Activated CD4-positive, alpha-beta T cell treated with anti-CD3 and anti-CD28 coated beads for 48 hours (primary cell): ENCODE data around the gene RBM18.

Experiments
- DNase-seq: peaks from one replicate; pipeline ENCODE4 v3.0.0-alpha.2; 2020

RBM18 gene

DNA sequence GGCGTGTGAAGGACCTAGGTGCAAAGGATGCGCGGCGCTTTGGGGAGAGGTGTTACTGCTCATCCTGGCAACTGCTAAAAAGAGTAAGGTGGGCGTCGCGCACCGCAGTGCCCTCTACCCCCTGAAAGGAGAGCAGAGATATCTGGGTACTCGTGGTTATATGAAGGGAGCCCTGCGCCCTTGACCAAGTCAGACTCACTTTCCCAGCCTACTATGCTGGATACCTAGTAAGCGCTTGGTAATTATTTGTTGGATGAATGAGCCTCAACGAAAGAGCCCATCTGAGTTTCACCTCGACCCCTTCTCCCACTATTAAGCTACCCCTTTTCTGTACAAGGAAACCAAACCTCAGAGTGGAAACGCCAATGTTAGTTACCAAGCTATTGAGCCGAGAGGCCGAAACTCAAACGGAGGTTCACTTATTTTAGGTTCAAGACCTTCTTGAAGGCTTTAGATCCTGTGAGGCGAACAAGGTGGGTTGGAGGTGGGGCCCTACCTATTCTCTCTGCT lies 43.9 kb downstream of the RBM18 start:
- DNase-seq: no peak

DNA sequence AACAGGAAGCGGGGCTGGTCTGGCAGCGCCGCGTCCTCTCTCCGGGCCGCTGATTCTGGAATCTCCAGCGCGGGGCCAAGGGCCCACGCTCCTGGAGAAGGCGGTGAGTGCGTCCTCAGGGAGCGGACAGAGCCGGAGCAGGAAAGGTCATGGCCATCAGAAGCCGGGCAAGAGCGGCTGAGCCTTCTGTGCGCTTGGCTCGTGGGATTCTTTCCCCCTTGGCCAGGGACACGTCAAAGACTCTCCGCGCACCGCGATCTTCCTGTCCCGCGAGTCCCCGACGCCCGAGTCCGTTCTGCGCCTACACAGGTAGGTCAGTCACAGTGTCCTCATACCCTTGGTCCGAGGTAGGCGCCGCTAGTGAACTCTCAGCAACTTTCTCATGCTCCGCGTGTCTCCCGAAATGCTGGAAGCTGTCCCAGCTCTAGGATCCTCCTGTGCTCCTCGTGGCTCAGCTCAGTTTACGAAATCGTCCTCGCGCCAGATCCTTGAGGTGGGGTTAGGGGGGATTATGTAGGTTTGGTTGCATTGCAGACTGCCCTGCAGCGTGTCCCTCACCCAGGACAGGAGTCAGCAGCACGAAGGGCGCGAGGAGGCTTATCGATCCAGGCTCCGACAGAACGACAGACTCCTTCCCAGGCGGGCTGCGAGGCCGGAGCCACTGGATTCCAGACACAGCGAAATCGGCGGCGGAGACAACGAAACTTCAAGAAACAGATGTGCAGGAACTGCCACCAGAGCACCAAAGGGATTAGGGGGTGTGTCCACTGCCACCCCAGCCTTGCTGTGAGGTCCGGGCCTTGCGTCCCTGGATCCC lies 44.6 kb downstream of the RBM18 start:
- DNase-seq: no peak

DNA sequence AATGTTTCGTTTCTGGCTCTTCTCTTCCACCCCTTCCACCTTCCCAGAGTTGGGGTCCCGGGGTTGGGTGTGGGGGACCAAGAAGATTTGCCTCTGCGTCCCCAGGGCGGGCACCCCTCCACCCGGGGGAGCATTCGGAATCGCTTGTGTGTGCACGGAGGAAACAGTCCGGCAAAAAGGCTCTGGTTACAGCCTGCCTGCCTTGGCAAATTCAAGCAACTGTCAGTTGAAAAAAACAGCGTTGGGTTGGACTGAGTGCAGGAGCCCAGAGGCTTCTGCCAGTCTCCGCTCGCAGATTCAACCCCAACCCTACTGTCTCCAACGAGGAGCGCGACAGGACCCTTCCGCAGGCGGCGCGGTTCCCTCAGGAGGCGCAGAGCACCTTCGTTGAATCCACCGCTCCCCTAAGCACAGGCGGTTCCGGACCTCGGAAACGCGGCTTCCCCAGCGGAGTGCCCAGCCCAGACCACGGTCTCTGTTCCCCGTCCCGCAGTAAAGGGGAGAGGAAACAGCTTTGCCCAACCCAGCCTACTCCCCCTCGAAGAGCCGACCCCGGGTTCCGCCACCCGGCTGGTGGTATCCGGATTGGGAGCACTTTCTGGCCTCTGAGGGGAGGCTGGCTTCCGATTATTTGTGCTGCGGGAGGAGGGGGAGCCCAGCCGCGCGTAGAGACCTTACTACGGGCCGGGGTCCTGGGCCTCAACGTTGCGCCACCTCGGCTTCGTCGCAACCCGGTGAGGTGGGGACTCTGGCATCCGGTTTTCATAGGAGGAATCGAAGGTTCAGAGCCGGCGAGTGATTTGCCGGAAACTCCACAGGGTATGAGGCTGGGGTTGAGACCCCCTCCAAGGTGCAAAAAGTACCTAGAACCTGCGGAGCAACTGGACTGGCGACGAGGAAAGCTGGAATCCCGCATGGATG lies 45.4 kb downstream of the RBM18 start:
- DNase-seq: peak; percentile 23

DNA sequence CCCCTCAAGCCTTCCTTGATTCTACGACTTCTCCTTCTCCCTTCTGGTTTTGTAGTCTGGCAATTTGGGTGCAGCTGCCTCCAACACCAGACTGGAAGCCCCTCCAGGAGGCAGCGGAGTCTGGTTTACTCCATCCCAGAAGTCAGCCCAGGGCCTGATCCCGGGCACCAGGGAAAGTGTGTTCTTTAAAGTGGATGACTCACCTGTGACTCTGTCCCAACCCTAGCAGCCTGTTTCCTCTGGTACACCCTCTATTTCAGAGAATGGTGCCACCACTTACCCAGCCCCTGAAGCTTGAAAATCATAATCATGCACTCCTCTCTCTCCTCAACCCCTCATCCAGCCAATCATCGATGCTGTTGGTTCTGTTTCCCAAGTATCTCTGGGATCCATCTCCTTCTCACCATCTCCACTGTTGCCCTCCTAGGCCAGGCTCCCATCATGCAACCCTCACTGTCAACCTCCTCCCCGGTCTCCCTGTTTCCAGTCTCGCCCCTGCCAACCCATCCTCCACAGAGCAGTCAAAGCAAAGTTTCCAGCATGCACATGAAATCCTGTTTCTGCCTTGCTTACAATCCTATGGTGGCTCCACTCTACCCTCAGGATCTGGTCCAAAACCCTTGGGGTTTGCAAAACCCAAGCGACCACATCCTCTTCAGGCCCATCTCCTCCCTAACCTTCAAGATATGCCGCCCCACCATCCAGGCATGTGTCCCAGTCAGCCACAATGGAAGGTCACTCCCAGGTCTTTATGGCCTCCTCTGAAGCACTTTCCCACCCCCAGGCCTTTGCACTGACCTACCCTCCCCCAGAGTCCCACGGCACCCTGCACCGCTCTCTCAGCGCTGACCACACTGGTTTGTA lies 46.3 kb downstream of the RBM18 start:
- DNase-seq: no peak

DNA sequence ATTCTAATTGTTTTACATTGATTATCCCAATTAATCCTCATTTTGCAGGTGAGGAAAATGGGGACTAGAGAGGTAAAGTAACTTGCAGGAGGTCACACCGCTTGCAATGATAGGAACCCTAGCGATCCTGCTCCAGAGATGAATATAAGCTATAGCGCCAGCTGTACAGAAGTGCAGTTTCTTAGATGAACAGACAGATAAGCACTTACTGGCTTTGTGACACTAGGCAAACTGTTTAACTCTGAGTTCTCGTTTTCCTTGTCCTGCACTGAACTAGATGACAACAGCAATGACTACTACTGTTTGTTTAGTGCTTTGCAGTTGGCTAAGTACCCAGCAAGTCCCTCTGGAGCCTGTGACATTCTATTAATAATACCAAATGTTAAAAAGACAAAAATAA lies 47.0 kb downstream of the RBM18 start:
- no peak for DNase-seq

DNA sequence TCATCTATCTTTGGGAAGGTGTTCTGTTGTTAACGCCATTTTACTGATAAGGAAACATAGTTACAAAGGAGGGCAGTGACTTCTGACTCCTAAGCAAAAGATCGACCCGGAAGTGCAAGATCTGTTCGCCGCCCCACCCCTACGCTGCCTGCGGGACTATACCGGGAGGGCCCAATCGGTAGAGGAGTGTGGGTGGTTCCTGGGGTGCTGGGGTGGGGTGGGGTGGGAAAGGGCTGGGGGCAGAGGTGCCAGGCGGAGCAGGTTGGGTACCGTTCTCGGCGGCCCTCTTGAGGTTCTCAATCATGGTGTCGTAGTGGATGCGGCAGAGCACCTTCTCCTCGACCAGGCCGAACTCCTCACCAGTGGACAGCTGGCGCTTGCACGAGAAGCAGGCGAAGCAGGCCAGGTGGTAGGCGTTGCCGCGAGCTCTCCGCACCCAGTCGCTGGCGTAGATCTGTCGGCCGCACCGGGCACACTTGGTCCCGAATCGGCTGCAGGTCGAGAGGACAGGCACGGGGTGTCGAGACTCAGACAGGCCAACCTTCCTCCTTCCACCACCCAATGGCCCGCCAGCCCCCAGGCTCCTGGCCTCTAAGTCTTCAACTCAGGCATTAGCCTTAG lies 47.7 kb downstream of the RBM18 start:
- no peak for DNase-seq

DNA sequence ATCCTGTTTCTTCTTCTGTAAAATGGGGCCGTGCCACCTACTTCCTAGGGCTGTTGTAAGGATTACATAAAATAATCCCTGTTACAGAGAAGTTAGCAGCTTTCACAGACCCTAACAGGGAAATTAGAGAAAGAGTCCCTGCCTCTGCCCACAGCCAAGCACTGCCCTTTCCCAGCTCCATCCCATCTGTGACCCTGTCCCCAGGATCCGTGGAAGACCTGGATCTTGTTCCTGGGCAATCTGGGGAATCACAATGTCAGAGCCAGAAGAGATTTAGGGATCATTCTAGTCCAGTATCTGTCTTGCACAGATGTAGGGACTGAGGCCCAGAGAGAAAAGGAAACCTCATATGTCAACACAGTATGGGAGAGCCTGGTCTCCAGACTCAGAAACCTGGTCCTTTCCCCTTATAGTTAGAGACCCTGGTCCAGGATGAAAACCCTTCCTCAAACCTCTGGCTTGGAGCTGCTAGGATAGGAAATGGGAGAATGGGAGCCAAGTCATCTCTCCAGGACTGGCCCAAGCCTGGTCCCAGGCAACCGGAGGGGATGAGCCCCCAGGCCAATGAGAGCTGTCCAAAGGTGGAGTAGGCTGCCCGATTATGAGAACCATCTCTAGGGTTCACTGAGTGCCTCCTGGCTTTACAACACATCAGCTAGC lies 48.4 kb downstream of the RBM18 start:
- no peak for DNase-seq

DNA sequence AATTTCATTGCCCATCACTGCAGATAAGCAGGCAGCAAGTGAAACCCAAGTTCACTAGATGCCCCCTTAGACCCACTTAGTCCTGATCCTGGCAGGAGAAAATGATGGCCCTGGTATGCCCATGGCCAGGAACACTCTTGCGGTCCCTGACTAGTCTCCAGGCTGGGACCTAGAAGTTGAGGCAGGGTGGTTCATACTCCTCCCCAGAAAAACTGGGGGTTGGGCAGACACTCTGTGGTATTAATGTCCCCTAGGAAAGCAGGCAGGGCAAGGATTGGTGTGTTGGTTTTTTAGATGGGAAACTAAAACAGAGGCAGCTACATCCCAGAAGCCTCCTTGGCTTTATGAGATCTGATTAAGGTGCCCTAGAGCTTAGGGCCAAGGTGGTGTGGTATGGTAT lies 49.0 kb downstream of the RBM18 start:
- no peak for DNase-seq

DNA sequence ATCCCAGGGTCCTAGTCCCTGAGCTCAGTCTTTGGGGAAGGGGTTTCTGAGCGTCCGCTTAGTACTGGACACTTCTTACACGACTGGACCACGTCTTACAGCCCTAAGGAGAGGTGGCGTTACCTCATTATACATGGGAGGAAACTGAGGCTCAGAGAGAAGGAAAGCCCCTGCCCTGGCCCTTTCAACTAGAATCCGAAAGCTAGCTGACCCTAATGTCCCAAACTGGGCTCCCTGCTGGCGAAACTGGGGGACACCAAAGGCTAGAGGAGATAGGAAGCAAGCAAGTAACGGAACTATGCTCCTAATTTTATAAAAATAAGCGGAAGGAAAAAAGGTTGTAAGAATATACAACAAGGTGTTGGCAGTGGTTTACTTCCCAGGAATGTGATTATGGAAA lies 50.1 kb downstream of the RBM18 start:
- no peak for DNase-seq

DNA sequence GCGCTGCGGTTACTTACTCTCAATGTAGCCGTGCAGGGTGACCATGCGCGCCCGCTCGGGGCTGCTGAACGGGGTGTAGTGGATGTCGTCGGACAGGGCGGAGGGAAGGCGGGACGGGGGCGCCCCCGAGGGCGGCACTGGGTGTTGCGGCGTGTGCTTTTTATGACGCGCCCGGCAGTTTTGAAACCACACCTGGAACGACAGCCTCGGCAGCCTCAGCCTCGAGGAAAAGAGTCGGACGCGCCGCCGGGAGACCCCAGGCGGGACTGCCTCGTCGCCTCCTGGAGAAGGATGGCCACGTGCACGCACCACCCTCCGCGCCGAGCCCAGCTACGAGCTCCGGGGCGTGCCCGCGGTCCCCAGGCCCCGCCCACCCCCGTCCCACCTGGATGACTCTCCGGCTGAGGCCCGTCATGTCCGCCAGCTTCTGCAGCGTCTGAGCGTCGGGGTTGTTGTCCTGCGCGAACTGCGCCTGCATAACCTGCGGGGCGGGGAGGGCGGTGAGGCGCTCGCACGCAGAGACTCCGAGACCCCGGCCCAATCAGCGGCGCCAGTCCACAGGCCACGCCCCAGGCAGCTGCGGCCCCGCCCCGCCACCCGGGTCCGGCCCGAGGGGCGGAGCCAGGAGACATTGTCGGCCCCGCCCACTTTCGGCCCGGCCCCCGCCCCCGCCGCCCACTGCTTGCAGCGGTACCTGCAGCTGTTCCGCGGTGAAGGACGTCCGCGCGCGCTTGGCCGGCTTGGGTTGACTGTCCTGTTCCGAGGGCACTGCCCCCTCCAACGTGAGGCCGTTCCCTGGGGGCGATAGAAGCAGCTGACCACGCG lies 50.8 kb downstream of the RBM18 start:
- DNase-seq: peak; percentile 76

DNA sequence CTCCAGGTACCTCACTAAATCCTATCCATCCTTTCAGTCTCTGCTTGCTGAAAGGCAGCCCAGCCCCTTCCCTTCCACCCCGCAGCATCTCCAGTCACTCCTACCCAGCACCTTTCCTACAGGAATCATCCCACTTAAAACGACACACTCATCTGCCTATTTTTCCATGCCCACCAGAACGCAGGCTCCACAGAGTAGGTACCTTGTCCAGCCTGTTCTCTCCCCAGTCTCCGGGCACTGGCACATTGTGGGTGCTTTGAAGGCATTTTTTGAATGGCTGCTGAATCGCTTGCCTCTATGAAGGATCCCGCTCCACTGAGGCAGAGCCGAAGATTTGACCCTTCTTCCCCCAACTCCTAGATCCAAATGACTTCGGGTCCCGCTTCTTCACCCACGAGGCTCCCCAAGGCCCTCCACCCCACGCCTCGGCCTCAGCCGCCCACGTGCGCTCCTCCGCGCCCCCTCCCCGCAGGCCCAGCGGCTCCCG lies 51.5 kb downstream of the RBM18 start:
- no peak for DNase-seq

DNA sequence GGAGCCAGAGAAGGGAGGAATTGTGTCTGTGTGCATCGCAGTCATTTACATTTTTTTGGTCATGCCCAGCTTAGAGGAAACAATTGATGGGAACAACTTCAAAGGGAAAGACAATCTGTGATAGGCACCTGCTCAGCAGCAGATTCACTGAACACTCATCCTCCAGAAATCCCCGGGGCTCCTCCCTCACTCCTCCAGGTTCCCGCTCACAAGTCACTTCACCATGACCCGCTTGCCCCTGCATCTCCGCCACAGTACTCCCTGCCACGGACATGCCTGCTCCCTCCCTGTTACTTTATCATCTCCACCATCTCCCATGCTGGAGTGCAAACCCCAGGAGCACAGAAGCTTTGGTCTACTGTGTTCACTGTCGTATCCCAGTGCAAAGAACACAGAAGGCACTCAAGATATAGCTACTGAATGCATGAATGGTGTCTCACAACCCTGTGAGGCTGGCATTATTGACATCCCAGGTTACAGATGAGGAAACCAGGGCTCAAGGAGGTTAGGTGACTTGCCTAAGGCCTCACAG lies 52.1 kb downstream of the RBM18 start:
- no peak for DNase-seq

DNA sequence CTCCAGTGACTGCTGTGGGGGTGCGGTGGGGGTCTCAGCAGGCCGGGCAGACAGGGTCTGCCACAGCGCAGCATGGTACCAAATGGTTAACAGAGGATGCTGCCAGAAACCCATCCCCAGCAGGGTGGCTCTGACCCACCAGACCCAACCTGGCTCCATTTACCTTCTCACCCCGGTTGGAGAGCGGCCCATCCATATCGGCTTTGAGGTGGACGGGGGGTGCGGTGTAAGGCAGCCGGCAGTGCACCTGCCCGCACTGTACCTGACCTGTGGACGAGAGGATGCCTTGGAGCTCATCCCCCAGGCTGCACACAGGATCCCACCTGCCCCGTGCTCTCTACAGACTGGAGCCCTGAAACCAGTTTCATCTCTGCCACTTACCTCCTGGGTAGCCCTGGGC lies 55.2 kb downstream of the RBM18 start:
- DNase-seq: no peak

DNA sequence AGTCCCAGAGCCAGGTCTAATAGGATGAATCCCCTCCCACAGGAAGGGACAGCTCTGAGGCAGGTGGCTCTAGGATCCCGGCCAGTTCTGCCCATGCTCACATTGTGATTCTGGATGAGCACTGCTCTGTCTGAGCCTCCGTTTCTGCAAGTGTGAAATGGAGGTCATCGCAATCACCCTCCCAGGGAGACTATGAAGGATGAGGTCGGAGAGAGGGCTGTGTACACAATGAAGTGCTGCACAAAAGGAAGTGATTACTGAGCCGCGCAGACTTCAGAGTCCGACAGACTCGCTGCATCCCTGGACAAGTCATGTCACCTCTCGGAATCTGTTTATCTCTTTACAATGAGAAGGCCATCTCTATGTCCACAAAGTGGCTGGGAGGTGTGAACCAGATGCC lies 57.5 kb downstream of the RBM18 start:
- DNase-seq: no peak

DNA sequence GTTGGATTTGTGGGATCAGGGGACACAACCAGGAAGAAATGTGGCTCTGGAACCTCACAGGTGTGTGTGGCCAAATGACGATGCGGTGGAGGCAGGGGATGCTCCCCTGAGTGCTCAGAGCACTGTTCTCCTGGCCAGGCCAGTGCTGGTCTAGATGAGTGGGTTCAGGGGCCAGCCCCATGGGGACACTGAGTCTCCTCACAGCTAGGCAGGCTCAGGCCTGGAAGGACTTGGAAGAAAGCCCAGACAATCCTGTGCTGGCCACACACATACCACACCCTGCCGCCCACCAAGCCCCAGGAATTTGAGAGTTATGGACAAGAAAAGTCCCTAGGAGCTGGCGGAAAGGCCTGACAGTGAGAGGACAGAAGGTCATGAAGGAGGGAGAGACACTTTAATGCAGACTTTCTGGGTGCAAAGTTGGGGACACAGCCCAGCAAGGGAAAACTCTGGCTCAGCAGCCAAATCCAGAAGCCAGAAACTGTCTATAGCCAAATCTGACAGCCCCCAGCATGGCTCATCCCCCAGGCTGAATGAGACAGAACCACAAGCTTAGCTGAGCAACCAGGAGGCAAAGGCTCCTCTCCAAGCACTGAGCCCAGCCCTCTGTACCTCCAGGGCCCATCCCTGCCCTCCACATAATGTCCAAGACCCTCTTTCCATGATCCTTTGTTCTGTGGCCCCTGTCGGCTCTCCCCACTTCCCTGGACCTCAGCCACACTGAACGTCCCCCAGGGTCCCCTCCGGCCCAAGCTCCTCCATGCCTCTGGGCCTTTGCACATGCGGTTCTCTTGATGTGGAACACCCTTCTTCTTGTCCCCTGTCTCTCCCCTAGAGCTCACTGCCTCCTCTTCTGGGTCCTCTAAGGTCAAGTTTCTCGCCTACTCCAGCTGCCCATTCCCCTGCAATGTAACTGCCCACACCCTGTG lies 58.3 kb downstream of the RBM18 start:
- DNase-seq: no peak

DNA sequence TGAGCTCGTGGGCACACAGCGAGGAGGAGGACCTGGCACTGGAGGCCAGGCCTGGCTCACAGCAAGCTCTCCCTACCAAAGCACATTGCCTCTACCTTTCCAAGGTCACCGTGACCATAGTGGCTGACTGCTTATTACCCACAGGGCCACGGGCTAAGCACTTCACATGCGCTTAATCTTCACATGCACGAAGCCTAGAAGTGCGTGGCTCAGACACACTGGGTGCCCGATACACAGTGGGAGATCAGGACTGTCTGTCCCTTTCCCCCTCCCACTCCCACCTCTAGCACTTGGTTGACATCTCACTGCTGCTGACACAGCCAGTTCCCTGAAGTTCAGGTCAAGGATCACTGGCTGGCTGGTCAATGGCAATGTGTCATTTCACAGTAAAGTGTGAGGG lies 59.5 kb downstream of the RBM18 start:
- no peak for DNase-seq

DNA sequence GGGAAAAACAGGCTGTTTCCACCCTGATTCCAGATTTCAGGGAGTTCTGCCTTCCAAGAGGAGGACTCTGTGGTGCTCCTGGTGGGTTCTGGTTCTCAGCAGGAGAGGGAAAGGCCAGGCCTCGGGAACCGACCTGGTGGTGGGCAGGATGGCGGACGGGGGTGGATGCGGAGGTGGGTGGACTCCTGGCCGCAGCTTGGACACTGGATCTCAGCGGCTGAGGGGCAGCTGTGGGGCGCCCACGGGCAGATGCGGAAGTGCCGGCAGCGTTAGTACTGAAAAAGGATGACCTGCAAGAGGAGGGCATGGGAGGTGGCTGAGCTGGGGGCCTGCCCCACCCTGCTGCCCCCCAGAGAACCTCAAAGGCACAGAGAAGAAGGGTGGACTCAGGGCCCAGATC lies 60.1 kb downstream of the RBM18 start:
- no peak for DNase-seq

DNA sequence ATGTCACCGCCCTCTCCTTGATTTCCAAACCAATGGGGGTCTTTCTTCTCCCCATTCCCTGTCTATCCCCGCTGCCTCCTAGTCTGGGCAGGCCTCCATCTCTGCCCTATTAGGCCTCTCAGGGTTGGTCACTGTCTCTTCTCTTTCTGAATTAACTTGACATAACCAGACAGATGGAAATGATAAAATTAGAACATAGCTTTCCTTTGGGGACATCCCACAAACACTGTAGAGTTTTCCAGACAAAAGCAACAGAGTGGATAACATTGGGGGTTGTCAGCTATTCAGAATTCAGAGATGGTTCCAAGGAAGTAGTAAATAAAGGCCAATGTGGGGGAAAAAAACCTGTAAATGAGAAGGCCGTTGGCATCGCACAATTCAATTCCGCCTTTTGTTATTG lies 60.6 kb downstream of the RBM18 start:
- DNase-seq: no peak

DNA sequence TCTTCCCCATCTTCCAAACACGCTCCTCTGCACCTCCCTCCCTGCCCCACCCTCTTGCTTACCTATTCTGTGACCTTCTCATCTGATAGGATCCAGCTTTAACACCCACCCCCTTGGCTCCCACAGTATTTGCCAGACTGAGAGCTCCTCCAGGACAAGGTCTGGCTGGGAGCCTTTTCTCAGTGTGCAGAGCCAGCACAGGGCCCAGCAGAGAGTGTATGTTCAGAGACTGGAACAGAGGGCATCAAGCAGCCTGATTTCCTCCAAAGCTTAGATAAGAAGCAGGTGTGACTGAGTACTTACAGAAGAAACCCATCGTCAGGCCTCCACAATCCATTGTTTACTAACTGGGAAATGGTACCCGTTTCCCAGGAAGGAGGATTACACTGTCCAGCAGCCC lies 62.5 kb downstream of the RBM18 start:
- no peak for DNase-seq
